ENCODE measurements around the gene TRAF3IP1.

TRAF3IP1 gene

DNA sequence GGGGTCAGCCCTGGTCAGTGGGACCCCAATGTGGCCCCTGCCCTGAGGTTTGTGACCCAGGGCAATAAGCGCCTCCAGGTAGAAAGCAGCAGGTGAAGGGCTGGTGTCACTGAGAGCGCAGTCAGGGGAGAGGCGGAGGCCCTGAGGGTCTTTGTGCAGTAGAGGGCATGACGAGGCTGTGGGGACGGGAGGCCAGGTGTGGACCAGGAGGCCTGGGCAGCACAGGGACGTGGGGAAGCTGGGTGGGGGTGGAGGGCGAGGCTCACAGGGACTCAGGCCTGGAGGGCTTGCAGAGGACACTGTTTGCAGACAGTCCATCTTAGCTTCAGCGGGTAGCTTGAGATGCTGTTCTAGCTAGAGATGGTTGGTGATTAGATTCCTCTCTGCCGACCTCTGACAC lies 32.0 kb downstream of the TRAF3IP1 start:
- Histone ChIP-seq H3K4me3 (ENCODE audit: low read length) (no peak overlapping the region), H3K36me3 (replicated peaks; ENCODE audit: low read depth, low read length) (no peaks in the 10 kb centered on the region), H4K20me1 (ENCODE audit: insufficient read depth, low read length) (no peaks in the 10 kb centered on the region), H3K9ac (ENCODE audit: low read length) (no peak overlapping the region), H3K4me2 (ENCODE audit: low read length) (no peak overlapping the region), H3K27me3 (ENCODE audit: low read depth, low read length) (no peaks in the 10 kb centered on the region), H3K27ac (ENCODE audit: low read length) (no peak overlapping the region), H2AFZ (ENCODE audit: low read depth, low read length) (no peak overlapping the region), H3K79me2 (ENCODE audit: low read length) (no peaks in the 10 kb centered on the region), H3K9me3 (ENCODE audit: insufficient read depth, low read length) (no peaks in the 10 kb centered on the region), H3K4me1 (ENCODE audit: low read length) (no peaks in the 10 kb centered on the region)
- TF ChIP-seq, protein P1, sequence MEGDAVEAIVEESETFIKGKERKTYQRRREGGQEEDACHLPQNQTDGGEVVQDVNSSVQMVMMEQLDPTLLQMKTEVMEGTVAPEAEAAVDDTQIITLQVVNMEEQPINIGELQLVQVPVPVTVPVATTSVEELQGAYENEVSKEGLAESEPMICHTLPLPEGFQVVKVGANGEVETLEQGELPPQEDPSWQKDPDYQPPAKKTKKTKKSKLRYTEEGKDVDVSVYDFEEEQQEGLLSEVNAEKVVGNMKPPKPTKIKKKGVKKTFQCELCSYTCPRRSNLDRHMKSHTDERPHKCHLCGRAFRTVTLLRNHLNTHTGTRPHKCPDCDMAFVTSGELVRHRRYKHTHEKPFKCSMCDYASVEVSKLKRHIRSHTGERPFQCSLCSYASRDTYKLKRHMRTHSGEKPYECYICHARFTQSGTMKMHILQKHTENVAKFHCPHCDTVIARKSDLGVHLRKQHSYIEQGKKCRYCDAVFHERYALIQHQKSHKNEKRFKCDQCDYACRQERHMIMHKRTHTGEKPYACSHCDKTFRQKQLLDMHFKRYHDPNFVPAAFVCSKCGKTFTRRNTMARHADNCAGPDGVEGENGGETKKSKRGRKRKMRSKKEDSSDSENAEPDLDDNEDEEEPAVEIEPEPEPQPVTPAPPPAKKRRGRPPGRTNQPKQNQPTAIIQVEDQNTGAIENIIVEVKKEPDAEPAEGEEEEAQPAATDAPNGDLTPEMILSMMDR (IDR thresholded peaks at IDR 0.05; ENCODE audit: low read depth, low read length) = no peak
- TF ChIP-seq EZH2phosphoT487 (IDR thresholded peaks at IDR 0.05; ENCODE audit: low read depth) = no peak

DNA sequence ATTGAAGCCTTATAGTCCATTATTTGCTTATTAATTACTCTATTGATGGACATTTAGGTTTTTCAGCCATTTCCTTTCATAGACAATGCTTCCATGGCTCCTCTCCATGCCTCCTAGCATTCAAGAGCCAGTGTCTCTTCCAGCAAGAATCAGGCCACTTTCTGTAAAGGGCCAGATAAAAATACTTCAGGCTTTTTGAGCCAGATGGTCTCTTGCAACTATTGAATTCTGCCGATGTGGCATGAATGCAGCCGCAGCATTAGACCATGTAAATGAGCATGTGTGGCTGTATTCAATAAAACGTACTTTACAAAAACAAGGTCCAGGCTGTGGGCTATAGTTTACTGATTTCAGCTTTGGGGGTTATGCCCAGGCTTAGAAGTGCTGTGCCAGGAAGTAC lies 38.5 kb downstream of the TRAF3IP1 start:
- Histone ChIP-seq H3K9ac (ENCODE audit: low read length) (no peak overlapping the region), H4K20me1 (ENCODE audit: insufficient read depth, low read length) (no peaks in the 10 kb centered on the region), H3K79me2 (ENCODE audit: low read length) (no peaks in the 10 kb centered on the region), H3K9me3 (ENCODE audit: insufficient read depth, low read length) (no peaks in the 10 kb centered on the region), H3K4me1 (ENCODE audit: low read length) (no peaks in the 10 kb centered on the region; the same call in 1 of the 2 replicates), H3K4me3 (ENCODE audit: low read length) (no peak overlapping the region), H2AFZ (ENCODE audit: low read depth, low read length) (no peak overlapping the region), H3K27ac (ENCODE audit: low read length) (no peak overlapping the region), H3K27me3 (ENCODE audit: low read depth, low read length) (no peaks in the 10 kb centered on the region), H3K36me3 (replicated peaks; ENCODE audit: low read depth, low read length) (no peaks in the 10 kb centered on the region), H3K4me2 (ENCODE audit: low read length) (no peak overlapping the region)
- TF ChIP-seq, protein P1 (IDR thresholded peaks at IDR 0.05; ENCODE audit: low read depth, low read length) = no peak
- TF ChIP-seq EZH2phosphoT487 (IDR thresholded peaks at IDR 0.05; ENCODE audit: low read depth) = no peak

DNA sequence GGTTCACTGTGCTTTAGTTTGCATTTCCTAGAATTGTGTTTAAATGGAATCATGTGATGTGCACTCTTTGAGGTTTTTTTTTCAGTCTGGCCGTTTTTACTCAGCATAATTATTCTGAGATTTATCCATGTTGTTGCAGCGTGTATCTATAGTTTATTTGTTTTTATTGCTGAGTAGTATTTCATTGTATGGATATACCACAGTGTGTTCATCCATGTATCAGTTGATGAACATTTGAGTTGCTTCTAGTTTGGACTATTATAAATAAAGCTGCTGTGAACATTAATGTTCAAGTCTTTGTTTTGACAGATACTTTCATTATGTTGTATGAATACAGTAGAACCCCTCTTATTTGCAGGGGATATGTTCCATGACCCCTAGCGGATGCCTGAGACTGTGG lies 39.1 kb downstream of the TRAF3IP1 start:
- H3K27ac ChIP-seq (ENCODE audit: low read length) = no peak overlapping the region
- no peak for TF ChIP-seq EZH2phosphoT487 (IDR thresholded peaks at IDR 0.05; ENCODE audit: low read depth)
- TF ChIP-seq, protein P1 (IDR thresholded peaks at IDR 0.05; ENCODE audit: low read depth, low read length) = no peak
- H3K4me1 ChIP-seq (ENCODE audit: low read length) = no peaks in the 10 kb centered on the region; the same call in 1 of the 2 replicates
- H3K79me2 ChIP-seq (ENCODE audit: low read length) = no peaks in the 10 kb centered on the region
- no peaks in the 10 kb centered on the region for H4K20me1 ChIP-seq (ENCODE audit: insufficient read depth, low read length)
- H3K4me3 ChIP-seq (ENCODE audit: low read length) = no peak overlapping the region
- no peak overlapping the region for H2AFZ ChIP-seq (ENCODE audit: low read depth, low read length)
- no peak overlapping the region for H3K4me2 ChIP-seq (ENCODE audit: low read length)
- H3K36me3 ChIP-seq (replicated peaks; ENCODE audit: low read depth, low read length) = no peaks in the 10 kb centered on the region
- no peaks in the 10 kb centered on the region for H3K9me3 ChIP-seq (ENCODE audit: insufficient read depth, low read length)
- H3K27me3 ChIP-seq (ENCODE audit: low read depth, low read length) = no peaks in the 10 kb centered on the region
- H3K9ac ChIP-seq (ENCODE audit: low read length) = no peak overlapping the region

DNA sequence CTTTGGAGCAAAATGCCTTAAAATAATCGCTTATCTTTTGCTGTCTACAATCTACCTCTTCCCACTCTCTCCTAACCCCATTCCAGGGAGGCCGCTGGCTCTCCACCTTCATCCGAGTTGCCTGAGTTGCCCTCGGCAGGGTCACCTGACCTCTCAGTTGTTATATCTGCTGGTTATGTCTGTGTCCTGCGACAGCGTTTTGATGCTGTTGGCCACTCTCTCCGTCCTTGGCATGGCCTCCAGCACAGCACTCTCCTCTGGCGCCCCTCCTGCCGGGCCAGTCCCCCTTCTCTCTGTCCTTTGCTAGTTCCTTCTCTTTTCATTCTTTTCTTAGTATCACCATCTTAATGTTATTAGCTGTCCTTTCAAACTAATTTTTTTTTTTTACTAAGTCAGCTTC lies 41.6 kb downstream of the TRAF3IP1 start:
- Histone ChIP-seq H3K9ac (ENCODE audit: low read length) (no peak overlapping the region), H4K20me1 (ENCODE audit: insufficient read depth, low read length) (no peaks in the 10 kb centered on the region), H3K27me3 (ENCODE audit: low read depth, low read length) (no peaks in the 10 kb centered on the region), H3K4me3 (ENCODE audit: low read length) (no peak overlapping the region), H3K9me3 (ENCODE audit: insufficient read depth, low read length) (no peaks in the 10 kb centered on the region), H3K79me2 (ENCODE audit: low read length) (no peaks in the 10 kb centered on the region), H2AFZ (ENCODE audit: low read depth, low read length) (no peak overlapping the region), H3K36me3 (replicated peaks; ENCODE audit: low read depth, low read length) (no peaks in the 10 kb centered on the region), H3K4me2 (ENCODE audit: low read length) (no peak overlapping the region), H3K27ac (ENCODE audit: low read length) (no peak overlapping the region), H3K4me1 (ENCODE audit: low read length) (no peaks in the 10 kb centered on the region; the same call in 1 of the 2 replicates)
- no peak for TF ChIP-seq EZH2phosphoT487 (IDR thresholded peaks at IDR 0.05; ENCODE audit: low read depth)
- TF ChIP-seq, protein P1 (IDR thresholded peaks at IDR 0.05; ENCODE audit: low read depth, low read length) = no peak

Measured in OCI-LY3 (cell line).